Muscle of back (tissue), 11 donors: Measurements from ENCODE around the gene ALCAM. TPM values are rescaled to one million over a fixed set of nuclear protein-coding genes. Genes with fewer than 3 reads are reported as not detected.
A peak's percentile ranks its signal among the peaks of the same experiment; 100 is the strongest.

Experiments used
- DNase-seq, 3 donors: peaks; one replicate each; pipeline versions ENCODE4 v3.0.0 to v3.0.0-alpha.2; 2013
- polyA plus RNA-seq, 10 donors: library from polyadenylated mRNA; unstranded; fragments of 120-200 nt; gene quantifications; one replicate each; pipeline ENCODE4 v1.2.1, GENCODE V29; 2013; ENCODE audit not compliant: insufficient read length in 10 of 10

ALCAM gene
- polyA plus RNA-seq, 10 donors = 8.5 to 44.3 (median 10.1) TPM

DNA sequence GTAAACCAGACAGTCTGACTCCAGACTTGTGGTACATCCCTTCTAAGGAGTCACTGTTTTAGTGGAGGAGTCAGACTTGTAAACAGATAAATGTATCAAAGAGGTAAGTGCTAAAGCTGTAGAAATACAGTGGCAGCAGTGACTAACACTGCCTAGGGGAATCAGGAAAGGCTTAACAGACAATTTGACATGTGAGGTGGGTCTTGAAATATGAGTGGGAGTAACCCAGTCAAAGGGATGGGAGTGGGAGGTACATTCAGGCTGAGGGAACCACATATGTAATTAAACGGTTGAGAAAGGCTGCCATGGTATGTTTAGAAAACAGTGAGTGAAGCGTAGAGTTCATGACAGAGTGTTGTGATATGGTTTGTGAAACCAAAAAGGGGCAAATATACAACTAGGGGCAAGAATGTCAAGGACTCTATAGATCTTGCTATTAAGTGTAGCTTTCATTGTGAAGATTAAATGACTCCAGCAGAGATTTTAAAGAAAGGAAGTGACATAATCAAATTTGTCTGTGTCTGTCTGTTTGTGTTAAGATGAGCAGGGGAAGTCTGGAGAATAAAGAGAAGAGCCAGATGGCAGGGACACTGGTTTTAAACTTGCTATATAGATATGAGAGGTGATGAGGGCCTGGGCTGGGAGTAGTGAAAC, 11.2 kb upstream of the ALCAM start:
- DNase-seq = no peak

- DNase-seq = no peak
These were observed 10.3 kb upstream of the ALCAM start for GRCh38 chr3:105356396-105356795.

DNA sequence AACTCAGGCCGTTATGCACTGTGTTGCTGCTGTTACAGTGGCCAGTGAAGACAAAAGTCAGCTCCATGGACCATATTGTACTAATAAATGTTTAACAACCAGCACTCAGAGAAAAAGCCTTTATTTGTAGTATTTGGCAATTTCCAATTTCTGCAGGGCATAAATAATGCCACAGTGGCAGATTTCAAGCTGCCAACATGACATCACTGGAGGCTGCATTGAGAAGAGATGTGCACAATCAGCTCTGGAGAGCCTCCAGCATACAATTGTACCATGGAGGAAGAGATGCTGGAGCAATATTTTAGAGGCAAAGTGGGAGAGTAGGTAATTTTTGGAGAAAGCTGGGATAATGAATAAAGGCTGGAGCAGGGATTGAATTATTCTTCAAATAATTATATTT, 9.7 kb upstream of the ALCAM start:
- DNase-seq = no peak

- DNase-seq = peak in 1 of 3 donors; percentile 9
These were observed 7.5 kb upstream of the ALCAM start for GRCh38 chr3:105359098-105359762.

DNA sequence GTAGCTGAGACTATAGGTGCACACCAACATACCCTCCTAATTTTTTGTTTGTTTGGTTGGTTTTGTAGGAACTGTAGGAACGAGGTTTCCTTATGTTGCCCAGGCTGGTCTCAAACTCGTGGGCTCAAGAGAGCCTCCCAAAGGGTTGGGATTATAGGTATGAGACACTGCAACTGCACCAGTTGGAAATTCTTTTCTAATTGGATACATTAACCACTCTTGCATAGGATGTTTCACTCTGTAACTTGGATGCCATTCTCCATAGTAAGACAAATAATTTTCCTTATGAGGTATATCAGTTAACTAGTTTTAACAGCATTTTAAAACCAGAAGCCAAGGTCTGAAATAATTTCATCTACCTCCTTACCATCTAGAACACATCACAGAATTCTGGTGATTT, 6.7 kb upstream of the ALCAM start:
- no peak for DNase-seq

GRCh38 chr3:105362021-105362665, 4.6 kb upstream of the ALCAM start:
- no peak for DNase-seq

- no peak for DNase-seq
These were observed 2.6 kb upstream of the ALCAM start for GRCh38 chr3:105364128-105364527.

- no peak for DNase-seq
These were observed 1.7 kb upstream of the ALCAM start for GRCh38 chr3:105365081-105365390.

- peak in 2 of 3 donors; percentile 38 to 71 for DNase-seq
These were observed 1.1 kb upstream of the ALCAM start for GRCh38 chr3:105365391-105366325.

DNA sequence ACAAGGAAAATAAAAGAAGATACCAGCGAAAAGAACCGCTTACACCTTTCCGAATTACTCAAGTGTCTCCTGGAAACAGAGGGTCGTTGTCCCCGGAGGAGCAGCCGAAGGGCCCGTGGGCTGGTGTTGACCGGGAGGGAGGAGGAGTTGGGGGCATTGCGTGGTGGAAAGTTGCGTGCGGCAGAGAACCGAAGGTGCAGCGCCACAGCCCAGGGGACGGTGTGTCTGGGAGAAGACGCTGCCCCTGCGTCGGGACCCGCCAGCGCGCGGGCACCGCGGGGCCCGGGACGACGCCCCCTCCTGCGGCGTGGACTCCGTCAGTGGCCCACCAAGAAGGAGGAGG, 325 bp downstream of the ALCAM start:
- peak in 1 of 3 donors; percentile 22 for DNase-seq

DNA sequence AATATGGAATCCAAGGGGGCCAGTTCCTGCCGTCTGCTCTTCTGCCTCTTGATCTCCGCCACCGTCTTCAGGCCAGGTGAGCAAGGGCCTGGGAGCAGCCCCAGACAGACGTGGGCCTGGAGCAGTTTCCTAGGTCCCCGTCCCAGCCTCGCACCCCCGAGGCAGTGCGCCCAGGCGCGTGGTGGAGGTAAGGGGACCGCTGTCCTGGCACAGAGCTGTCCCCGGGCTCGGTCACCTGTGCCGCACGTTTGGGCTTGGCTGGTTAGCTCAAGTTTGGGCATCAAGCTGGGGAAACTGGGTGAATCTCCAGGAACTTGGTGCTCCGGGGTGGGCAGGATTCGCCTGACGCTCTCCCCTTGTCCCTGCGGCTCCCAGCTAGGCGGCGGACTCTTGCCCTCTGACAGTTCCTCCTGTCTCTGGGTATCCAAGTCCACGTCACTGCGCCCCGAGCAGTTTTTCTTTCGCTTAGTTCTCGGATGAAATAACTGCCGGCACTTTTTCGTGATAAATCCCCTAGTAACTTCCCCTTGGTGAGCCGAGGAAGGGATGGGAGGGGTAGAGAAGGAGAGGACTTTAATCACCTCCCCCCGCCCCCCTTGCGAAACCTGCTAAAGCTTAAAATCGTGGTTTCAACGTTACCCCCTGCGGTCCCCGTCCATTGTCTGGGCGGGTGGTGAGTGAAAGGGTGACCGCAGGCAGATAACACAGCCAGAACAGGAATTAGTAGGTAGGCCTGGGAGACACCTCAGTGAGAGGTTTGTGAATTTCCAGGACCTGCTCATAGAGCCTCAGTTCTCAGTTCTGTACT, 901 bp downstream of the ALCAM start:
- peak in 2 of 3 donors; percentile 32 to 73 for DNase-seq

DNA sequence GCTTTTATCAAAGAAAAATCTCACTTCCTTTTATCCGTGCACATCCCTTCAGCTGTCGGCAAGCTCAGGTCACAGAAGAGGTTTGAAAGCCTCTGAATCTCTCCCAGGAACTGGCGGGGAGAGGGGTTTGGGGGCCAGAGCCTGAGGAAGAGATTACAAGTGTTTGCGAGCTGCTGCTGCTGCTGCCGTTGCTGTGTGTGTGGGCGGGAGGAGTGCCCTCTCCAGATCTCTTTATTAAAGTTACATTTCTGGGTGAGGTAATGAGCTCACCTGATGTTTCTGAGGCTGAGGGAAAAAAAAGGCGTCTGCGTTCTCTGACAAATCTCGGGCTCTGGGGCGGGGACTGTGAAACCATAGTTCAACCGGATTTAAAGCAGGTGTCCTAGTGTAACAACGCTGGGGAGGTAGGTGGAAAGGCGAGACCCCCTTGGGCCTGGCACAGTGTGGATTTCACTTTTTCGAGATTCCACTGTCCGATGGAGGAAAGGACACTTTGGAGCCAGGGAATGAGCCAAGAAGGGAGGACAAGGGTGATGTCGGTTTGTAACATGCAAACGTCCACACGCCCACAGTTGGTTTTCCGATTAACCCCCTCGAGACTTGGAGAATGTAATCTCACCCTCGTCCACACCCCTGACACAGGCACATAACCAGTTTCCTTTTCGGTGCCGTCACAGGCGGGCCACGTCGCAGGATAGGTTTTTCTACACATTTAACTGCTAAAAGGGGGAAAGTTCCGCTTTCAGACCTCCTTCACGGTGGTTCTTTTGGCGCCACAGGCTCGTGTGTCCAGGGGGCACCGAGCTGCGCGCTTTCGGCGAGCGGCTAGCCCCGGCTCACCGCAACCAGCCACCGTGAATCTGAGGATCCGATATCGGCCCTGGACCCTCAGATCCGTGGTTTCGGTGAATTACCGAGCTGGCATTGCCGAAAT, 2.1 kb downstream of the ALCAM start:
- DNase-seq = peak in 2 of 3 donors; percentile 30 to 76

DNA sequence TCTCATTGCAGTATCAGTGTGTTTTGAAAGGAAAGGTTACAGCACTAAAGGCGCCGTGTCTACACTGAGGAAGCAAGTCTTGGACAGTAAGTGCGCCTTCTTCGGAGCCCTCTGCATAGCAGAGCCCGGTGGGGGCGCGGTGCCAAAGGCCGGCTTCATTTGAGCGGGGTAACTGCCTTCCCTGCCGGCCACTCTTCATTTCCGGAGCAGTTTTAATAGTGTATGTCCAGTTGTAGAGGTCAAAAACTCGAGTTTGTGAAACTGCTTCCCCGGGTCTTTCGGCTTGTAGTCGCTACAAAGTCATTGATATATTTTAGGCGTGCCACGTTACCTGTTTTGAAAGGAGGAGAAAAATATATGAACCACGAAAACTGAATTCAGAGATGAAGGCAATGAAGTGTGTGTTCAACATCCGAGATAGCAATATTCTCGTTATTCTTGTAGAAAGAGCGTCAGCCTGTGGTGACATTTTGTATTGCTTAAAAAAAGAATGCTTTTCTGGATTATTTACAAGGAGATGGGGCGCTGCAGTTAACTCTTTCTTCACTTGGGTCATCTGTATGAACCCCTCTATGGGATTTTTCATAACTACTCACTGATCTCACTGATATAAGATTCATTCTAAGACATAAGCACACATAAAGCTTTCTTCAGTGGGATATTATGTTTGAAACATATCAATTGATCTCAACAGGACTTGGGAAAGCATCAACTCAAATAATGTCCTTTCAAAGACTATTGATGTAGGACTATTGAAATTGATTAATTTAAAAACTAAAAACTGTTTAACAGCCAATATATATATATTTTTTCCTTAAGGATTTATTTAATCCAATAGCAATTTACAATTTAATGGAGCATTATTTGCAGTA, 3.0 kb downstream of the ALCAM start:
- peak in 2 of 3 donors; percentile 72 to 88 for DNase-seq

GRCh38 chr3:105373383-105373782, 6.7 kb downstream of the ALCAM start:
- DNase-seq = no peak

- no peak for DNase-seq
These were observed 9.2 kb downstream of the ALCAM start for GRCh38 chr3:105375750-105376511.

GRCh38 chr3:105377716-105378115, 11.0 kb downstream of the ALCAM start:
- DNase-seq = no peak

- DNase-seq = no peak
These were observed 18.5 kb downstream of the ALCAM start for GRCh38 chr3:105385179-105385578.

GRCh38 chr3:105385819-105386508, 19.3 kb downstream of the ALCAM start:
- no peak for DNase-seq
